A673 (cell line): ENCODE measurements around the gene ITPKC. TPM values are rescaled to one million over a fixed set of nuclear protein-coding genes. Genes with fewer than 3 reads are reported as not detected.

ENCODE experiments used
- BruUV-seq: library from RNA; stranded (reverse); fragments of 400-500 nt; replicated peaks from 2 replicates; lab custom pipeline; 2021; lab: Mats Ljungman, UMichigan
- CTCF ChIA-PET: fragments of 300-600 bp; sonication (Branson Sonifier 250); formaldehyde crosslinking; loops from one replicate; lab custom pipeline; 2022; ENCODE audit warnings: antibody characterized with exemption; lab: Charles Lee
- POLR2A ChIA-PET: fragments of 300-600 bp; sonication (Branson Sonifier 250); formaldehyde crosslinking; loops from one replicate; lab custom pipeline; 2022; ENCODE audit warnings: antibody characterized with exemption; ENCODE audit not compliant: low non-redundant PET; lab: Charles Lee
- DNase-seq: peaks from one replicate; pipeline ENCODE4 v3.0.0-alpha.2; 2015; ENCODE audit warnings: low spot score
- H3K27ac ChIP-seq: fragments of 200-600 bp; sonication (generic); 2 replicates; pipeline ENCODE4 v1.5.1; 2016; ENCODE audit warnings: mixed run types, low read depth, mild to moderate bottlenecking, mixed read lengths, antibody characterized with exemption, low read length; ENCODE audit not compliant: poor library complexity, severe bottlenecking
- H3K27me3 ChIP-seq: fragments of 200-600 bp; sonication (generic); replicated peaks from 2 replicates; pipeline ENCODE4 v1.6.1; 2017; ENCODE audit warnings: mixed run types, low read depth, mild to moderate bottlenecking, mixed read lengths, antibody characterized with exemption, low read length; ENCODE audit not compliant: insufficient read depth, poor library complexity
- H3K36me3 ChIP-seq: fragments of 200-600 bp; sonication (generic); 2 replicates; pipeline ENCODE4 v1.6.1; 2016; ENCODE audit warnings: mixed run types, mild to moderate bottlenecking, mixed read lengths, antibody characterized with exemption, low read length; ENCODE audit not compliant: insufficient read depth, poor library complexity, severe bottlenecking
- H3K4me1 ChIP-seq: fragments of 200-600 bp; sonication (generic); 2 replicates; pipeline ENCODE4 v1.6.1; 2017; ENCODE audit warnings: mixed run types, mild to moderate bottlenecking, mixed read lengths, antibody characterized with exemption, low read length; ENCODE audit not compliant: insufficient read depth, poor library complexity, severe bottlenecking
- H3K4me3 ChIP-seq: fragments of 200-600 bp; sonication (generic); 2 replicates; pipeline ENCODE4 v1.5.1; 2016; ENCODE audit warnings: low read depth, mixed run types, mild to moderate bottlenecking, mixed read lengths, low read length; ENCODE audit not compliant: poor library complexity, severe bottlenecking
- H3K9me3 ChIP-seq: fragments of 200-600 bp; sonication (generic); 2 replicates; pipeline ENCODE4 v1.6.1; 2016; ENCODE audit warnings: mixed run types, low read depth, mild to moderate bottlenecking, mixed read lengths, antibody characterized with exemption, low read length; ENCODE audit not compliant: poor library complexity, severe bottlenecking
- CTCF ChIP-seq: fragments of 300-800, 200-600 bp; sonication (generic); conservative IDR thresholded peaks from 2 replicates; pipeline ENCODE4 v1.5.1; 2017; ENCODE audit warnings: low read depth, mild to moderate bottlenecking, antibody characterized with exemption, low read length, moderate library complexity, mixed read lengths
- EZH2 ChIP-seq: fragments of 200-600 bp; sonication (generic); IDR thresholded peaks from 2 replicates; pipeline ENCODE4 v1.6.1; 2017; ENCODE audit warnings: borderline replicate concordance, low read depth, mild to moderate bottlenecking, mixed read lengths, antibody characterized with exemption, low read length; ENCODE audit not compliant: poor library complexity, severe bottlenecking
- intact Hi-C: fragments of 100-400 bp; cut with micrococcal nuclease; formaldehyde crosslinking; loops from one replicate; pipeline ENCODE4 v1.10.0; 2022; ENCODE audit not compliant: unreplicated experiment
- total RNA-seq: library from RNA; stranded (reverse); gene quantifications from 2 replicates; pipeline ENCODE4 v1.2.3, GENCODE V29; 2021

Gene ITPKC
- total RNA-seq, 1 experiment from 2014 or later: 7.2 TPM

- no peak for DNase-seq
- Histone ChIP-seq H3K27me3 (no peaks in the 10 kb centered on the region), H3K4me3 (no peak overlapping the region), H3K27ac (no peak overlapping the region), H3K4me1 (no peaks in the 10 kb centered on the region), H3K36me3 (no peaks in the 10 kb centered on the region), H3K9me3 (no peaks in the 10 kb centered on the region)
- BruUV-seq: no TSS peak
- no peak for TF ChIP-seq CTCF
- no peak for TF ChIP-seq EZH2
- CTCF ChIA-PET: no interaction called here
- POLR2A ChIA-PET: no interaction called here
- intact Hi-C loops: no loop called here
These were observed 27.0 kb downstream of the ITPKC start for GRCh38 chr19:40743926-40744325.

- no peaks in the 10 kb centered on the region for H3K36me3 ChIP-seq
- no peak for DNase-seq
- H3K27ac ChIP-seq: peak overlapping the region; percentile 61
- H3K9me3 ChIP-seq: no peaks in the 10 kb centered on the region
- TF ChIP-seq EZH2: no peak
- TF ChIP-seq CTCF: 0 out of 2 replicates have a peak, but pooled peaks have one; percentile 23
- CTCF ChIA-PET: no interaction called here
- intact Hi-C loops: no loop called here
- H3K4me1 ChIP-seq: peaks cover 5% of the 10 kb centered on the region
- no TSS peak for BruUV-seq
- POLR2A ChIA-PET: interaction anchor here (0.6 kb wide), 1 partner anchor 150 kb away, joined by 3 read pairs; no protein-coding TSS in a partner anchor
- H3K4me3 ChIP-seq: no peak overlapping the region
- H3K27me3 ChIP-seq: no peaks in the 10 kb centered on the region
These were observed 27.9 kb downstream of the ITPKC start for GRCh38 chr19:40744554-40745401.

- TF ChIP-seq EZH2 (no peak), CTCF (no peak)
- POLR2A ChIA-PET: no interaction called here
- H3K4me1 ChIP-seq: peaks cover 8% of the 10 kb centered on the region
- DNase-seq: no peak
- no peak overlapping the region for H3K4me3 ChIP-seq
- peak overlapping the region; percentile 61 for H3K27ac ChIP-seq
- no TSS peak for BruUV-seq
- intact Hi-C loops: no loop called here
- no peaks in the 10 kb centered on the region for H3K27me3 ChIP-seq
- no peaks in the 10 kb centered on the region for H3K36me3 ChIP-seq
- CTCF ChIA-PET: no interaction called here
- H3K9me3 ChIP-seq: no peaks in the 10 kb centered on the region
These were observed 28.5 kb downstream of the ITPKC start for GRCh38 chr19:40745402-40745780.
